ENCODE data around the gene PSME3.

DNA sequence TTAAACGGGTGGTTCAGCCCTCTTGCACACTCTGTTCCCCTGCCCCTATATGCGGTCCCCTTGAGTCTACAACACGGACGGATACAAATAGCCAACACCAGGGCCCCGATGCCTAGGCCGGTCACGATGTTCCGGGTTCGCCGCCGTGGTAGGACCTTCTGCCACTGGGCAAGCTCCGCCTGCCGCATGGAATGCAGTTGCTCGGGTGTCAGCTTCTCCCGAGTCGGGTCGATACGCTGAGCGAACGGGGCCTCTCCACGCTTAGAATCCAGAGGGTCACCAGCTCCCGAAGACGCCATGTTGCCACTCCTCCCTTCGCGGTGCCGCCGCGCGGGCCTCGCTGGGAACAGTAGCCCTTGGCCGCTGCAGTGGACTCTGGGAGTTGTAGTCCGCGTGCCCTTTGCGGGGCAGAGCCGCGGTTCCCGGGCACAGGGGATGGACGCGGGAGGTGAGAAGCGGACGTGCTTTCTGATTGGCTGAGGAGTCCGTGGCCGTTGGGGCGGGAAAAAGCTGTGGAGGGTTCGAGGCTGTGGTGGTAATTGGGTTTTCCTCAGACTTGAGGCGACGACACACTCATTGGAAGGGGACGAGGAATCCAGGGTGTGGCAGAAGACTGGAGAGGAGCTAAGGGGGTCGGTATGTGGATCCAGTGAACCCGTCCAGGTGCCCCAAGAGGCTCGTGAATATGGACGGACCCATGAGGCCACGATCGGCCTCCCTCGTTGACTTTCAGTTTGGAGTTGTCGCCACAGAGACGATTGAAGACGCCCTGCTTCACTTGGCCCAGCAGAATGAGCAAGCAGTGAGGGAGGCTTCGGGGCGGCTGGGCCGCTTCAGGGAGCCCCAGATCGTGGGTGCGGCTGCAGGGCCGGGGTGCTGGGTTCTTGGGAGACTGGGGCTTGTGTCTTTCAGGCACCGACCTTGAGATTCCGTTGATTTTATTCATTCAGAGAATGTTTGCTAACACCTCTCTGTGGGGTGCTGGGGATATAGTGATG is 34.5 kb upstream of the PSME3 start, which contains the start of the genes CNTD1 and COA3:
- TF ChIP-seq CTCF (IDR thresholded peaks at IDR 0.05; ENCODE audit: poor library complexity, severe bottlenecking) = no peak
- TF ChIP-seq MXI1 (conservative IDR thresholded peaks at IDR 0.05; ENCODE audit: poor library complexity, severe bottlenecking) = peak; percentile 71
- TF ChIP-seq TAF1 (IDR thresholded peaks at IDR 0.05; ENCODE audit: low read depth) = peak; percentile 58
- TF ChIP-seq EZH2 (IDR thresholded peaks at IDR 0.05; ENCODE audit: borderline replicate concordance, insufficient read depth, low read length, poor library complexity, severe bottlenecking) = no peak
- no peak for TF ChIP-seq SMC3 (conservative IDR thresholded peaks at IDR 0.05; ENCODE audit: poor library complexity)

Measured in neural cell (in vitro differentiated cells).